SK-N-DZ (cell line): Measurements from ENCODE around the gene RSKR. TPM values are rescaled to one million over a fixed set of nuclear protein-coding genes. Genes with fewer than 3 reads are reported as not detected.
"Not testable (repeated sequence)": the region's sequence is repeated elsewhere in the genome, so short reads cannot be mapped to it uniquely, and the experiment has no call there.

Experiments
- DNase-seq: peaks from one replicate; pipeline ENCODE4 v3.0.0-alpha.2; 2015; ENCODE audit warnings: low spot score
- polyA plus RNA-seq, 2 experiments: library from polyadenylated mRNA; depleted of rRNA; stranded (reverse); fragments of >200 nt; gene quantifications; 2 replicates each; pipeline ENCODE4 v1.2.3, GENCODE V29; 2014

Gene RSKR
- 26.6 and 29.1 TPM in 2 replicates for polyA plus RNA-seq (2014; cell fraction: cytosol; rRNA removed)
- 173 and 290 TPM in 2 replicates for polyA plus RNA-seq (2014; cell fraction: nucleus; rRNA removed)

DNA sequence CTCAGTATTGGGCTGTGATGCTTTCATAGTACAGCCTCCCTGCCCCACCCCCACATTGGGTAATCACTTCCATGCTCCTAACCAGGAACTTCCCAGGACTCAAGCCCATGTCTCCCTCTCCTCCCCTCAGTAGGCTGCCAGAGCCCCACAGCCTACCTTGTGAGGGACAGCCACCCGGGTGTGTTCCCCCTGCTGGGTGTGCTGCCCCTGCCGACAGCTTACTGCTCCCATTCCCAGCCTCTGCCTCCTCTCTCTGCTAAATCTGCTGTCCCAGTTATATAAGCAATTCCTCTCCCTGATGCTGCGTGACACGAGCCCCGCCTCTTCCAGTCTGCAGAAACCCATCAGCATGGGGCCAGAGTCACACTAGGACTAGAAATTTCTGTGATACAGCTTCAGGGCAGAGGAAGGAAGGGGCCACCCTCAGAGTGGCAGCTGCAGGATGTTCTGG, at the start of gene RSKR:
Gene RSKR, minus strand, starts transcription at position 255 of the 451 bp plus-strand sequence. Its CDS starts 24 bp downstream, at position 231.
- DNase-seq = no peak

DNA sequence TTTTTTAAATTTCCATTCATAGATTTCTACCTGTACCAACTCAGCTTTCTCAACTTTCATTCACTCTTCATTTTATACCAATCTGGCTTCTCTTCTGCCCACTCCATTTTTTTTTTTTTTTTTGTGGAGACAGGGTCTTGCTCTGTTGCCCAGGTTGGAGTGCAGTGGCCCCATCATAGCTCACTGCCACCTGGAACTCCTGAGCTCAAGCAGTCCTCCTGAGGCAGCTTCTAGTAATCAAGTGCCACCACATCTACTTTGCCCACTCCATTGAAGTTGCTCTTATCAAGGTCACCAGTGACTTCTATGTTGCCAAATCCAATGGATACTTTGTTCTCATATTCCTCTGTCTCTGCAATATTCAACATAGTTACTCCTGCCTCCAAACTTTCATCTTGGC, 49.7 kb upstream of the RSKR start:
- DNase-seq = no peak

- DNase-seq = no peak
These were observed 48.5 kb upstream of the RSKR start for GRCh38 chr17:28662527-28662829.

GRCh38 chr17:28661635-28662526, 47.9 kb upstream of the RSKR start, which contains the start of the genes SDF2 and SUPT6H:
SDF2 (minus strand) TSS chr17:28661906; CDS start chr17:28661876, 30 bp downstream.
SUPT6H (plus strand) TSS chr17:28662205; CDS start chr17:28673402, 11,197 bp downstream.
- DNase-seq = peak; percentile 92

- DNase-seq = not testable (repeated sequence)
These were observed 45.5 kb upstream of the RSKR start for GRCh38 chr17:28659497-28659881.

- not testable (repeated sequence) for DNase-seq
These were observed 44.9 kb upstream of the RSKR start for GRCh38 chr17:28658766-28659496.

GRCh38 chr17:28658342-28658741, 44.4 kb upstream of the RSKR start:
- not testable (repeated sequence) for DNase-seq

GRCh38 chr17:28657756-28658155, 43.8 kb upstream of the RSKR start:
- no peak for DNase-seq

DNA sequence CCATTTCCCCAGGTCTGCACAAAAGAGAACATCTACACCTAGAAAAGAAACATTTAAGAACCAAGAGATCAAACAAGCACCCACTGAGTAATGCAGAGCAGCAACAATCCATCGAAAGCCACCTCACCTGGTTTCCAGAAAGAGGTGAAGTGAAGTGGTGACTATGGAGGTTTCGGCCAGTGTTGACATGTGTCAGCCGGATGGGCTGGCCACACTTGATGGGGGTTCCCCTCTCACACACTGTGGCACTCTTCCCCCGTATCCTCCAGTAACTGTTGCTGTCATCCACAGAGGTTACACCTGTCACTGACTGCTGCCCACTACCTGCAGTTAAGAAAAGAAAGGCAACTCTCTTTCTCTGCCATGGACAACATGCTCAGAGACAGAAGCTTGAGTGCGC, 41.2 kb upstream of the RSKR start:
- DNase-seq = no peak

DNA sequence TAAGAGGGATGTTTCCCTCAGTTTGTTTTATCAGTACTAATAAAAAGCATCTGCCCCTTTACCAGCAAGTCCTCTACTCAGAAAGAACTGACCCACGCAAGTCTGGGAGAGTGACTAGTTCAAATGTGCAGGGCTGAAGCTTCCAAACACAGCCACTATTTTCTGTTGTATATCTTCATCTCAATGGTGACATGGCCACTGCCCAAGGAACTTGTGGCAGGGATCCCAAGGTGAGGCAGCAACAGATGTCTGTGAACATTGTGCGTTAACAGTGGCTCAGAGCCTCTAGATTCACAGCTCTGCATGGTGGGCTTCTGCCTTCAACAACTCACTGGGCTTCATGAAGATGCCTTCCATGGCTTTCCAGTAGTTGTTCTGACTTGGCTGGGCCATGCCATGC, 34.7 kb upstream of the RSKR start:
- no peak for DNase-seq

- no peak for DNase-seq
These were observed 32.2 kb upstream of the RSKR start for GRCh38 chr17:28646039-28646754.

GRCh38 chr17:28645576-28645939, 31.6 kb upstream of the RSKR start:
- DNase-seq = peak; percentile 20

DNA sequence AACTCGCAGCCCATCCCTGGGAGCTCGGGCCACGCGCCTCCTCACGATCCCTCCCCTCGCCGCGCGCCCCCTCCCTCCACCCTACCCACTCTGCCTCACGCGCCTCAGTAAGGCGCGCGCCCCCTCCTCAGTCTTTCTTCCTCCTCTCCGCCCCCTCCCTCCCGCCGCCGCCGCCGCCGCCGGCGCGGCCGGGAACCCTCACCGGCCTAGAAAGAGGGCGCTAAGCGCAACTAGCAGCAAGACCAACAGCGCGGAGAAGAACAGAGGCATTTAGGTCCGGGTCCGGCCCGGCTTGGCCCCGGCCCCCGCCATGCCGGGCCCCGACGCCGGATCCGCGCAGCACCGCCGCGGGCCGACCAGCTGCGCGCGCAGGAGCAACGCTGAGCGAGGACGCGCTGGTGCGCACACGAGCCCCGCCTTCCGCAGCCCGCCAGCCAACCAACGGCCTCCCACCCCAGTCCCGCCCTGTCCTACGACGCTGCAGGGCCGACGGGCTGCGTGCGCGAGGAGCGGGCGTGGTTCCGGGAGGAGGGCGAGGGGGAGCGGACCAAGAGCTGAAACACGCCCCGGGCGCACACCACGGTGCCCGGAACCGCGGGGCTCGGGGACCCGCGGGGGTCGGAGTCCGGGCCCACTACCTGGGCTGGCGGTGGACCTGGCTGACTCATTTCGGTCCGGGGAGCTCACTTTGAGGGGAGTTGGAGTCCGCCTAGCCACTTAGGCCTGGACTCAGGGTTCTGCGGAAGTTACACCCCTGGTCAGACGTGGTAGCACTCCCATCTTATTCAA, 31.0 kb upstream of the RSKR start, which contains the start of gene BLTP2:
Gene BLTP2, minus strand, starts transcription at position 372 of the 789 bp plus-strand sequence. Its CDS starts 102 bp downstream, at position 270.
- peak; percentile 94 for DNase-seq

GRCh38 chr17:28643983-28644786, 30.2 kb upstream of the RSKR start:
- peak; percentile 57 for DNase-seq

DNA sequence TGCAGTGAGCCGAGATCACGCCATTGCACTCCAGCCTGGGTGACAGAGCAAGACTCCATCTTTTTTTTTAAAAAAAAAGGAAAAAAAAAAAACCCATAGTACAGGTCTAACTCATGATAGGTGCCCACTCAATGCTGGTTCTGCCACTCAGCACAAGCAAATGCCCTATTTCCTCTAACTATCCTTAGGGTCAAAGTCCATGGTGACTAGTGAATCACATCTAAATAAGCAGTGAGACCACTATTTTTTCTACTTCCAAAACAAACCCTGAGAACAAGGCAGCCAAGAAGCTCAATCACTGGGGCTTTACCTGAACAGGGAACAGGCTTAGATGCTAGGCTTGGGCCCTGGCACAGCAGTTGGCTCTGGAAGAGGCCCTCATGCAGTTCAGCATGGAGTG, 27.6 kb upstream of the RSKR start:
- no peak for DNase-seq

GRCh38 chr17:28635506-28635905, 21.5 kb upstream of the RSKR start:
- DNase-seq = no peak

GRCh38 chr17:28634206-28634865, 20.4 kb upstream of the RSKR start:
- no peak for DNase-seq

- no peak for DNase-seq
These were observed 12.8 kb upstream of the RSKR start for GRCh38 chr17:28626818-28627217.

- DNase-seq = no peak
These were observed 10.2 kb upstream of the RSKR start for GRCh38 chr17:28624148-28624547.
